Common myeloid progenitor, CD34-positive (primary cell): ENCODE data around the gene COL27A1.

Source experiments
- CTCF ChIA-PET: fragments of 350-600 bp; sonication (Branson Sonifier 250); formaldehyde crosslinking; loops from one replicate; lab custom pipeline; 2021; ENCODE audit warnings: antibody characterized with exemption; lab: Charles Lee
- POLR2A ChIA-PET: fragments of 350-600 bp; sonication (Branson Sonifier 250); formaldehyde crosslinking; loops from one replicate; lab custom pipeline; 2021; ENCODE audit warnings: antibody characterized with exemption; lab: Charles Lee
- DNase-seq, 3 donors: peaks; one replicate each; pipeline versions ENCODE4 v3.0.0 to v3.0.0-alpha.2; 2013
- H3K27ac ChIP-seq, 2 experiments: 1 replicate in 1 of 2; 2 replicates in 1 of 2; pipeline ENCODE4 v1.7.0; 2013; ENCODE audit warnings: inconsistent platforms in 2 of 2, low read length in 2 of 2, mild to moderate bottlenecking in 2 of 2, low read depth in 1 of 2, moderate library complexity in 1 of 2; ENCODE audit not compliant: severe bottlenecking in 2 of 2, insufficient read depth in 1 of 2, poor library complexity in 1 of 2
- H3K27me3 ChIP-seq, 5 experiments: replicated peaks in 2 of 5; 1 replicate in 3 of 5; 2 replicates in 2 of 5; pipeline versions ENCODE4 v1.6.1 to v1.7.0; 2013; ENCODE audit warnings: low read length in 4 of 5, mild to moderate bottlenecking in 2 of 5, moderate library complexity in 2 of 5, inconsistent platforms in 1 of 5; ENCODE audit not compliant: insufficient read depth in 5 of 5, control insufficient read depth in 4 of 5
- H3K36me3 ChIP-seq, 4 experiments: 1 replicate in 2 of 4; 2 replicates in 2 of 4; pipeline versions ENCODE4 v1.6.1 to v1.7.0; 2013; ENCODE audit warnings: low read length in 3 of 4, control low read depth in 1 of 4, mild to moderate bottlenecking in 1 of 4; ENCODE audit not compliant: control insufficient read depth in 4 of 4, insufficient read depth in 4 of 4
- H3K4me1 ChIP-seq, 4 experiments: 1 replicate in 3 of 4; 2 replicates in 1 of 4; pipeline versions ENCODE4 v1.6.1 to v1.7.1; 2013; ENCODE audit warnings: low read length in 3 of 4, mild to moderate bottlenecking in 3 of 4, control low read depth in 1 of 4, inconsistent platforms in 1 of 4, moderate library complexity in 1 of 4; ENCODE audit not compliant: control insufficient read depth in 4 of 4, insufficient read depth in 4 of 4; ENCODE audit errors: control extremely low read depth in 1 of 4
- H3K4me3 ChIP-seq, 7 experiments: 1 replicate in 4 of 7; 2 replicates in 3 of 7; pipeline versions ENCODE4 v1.5.1 to v1.7.0; 2013; ENCODE audit warnings: mild to moderate bottlenecking in 7 of 7, low read length in 6 of 7, moderate library complexity in 6 of 7, inconsistent platforms in 2 of 7, low read depth in 2 of 7, control low read depth in 1 of 7; ENCODE audit not compliant: insufficient read depth in 4 of 7, control insufficient read depth in 1 of 7; ENCODE audit errors: extremely low read depth in 1 of 7
- H3K9me3 ChIP-seq, 5 experiments: 1 replicate in 4 of 5; 2 replicates in 1 of 5; pipeline versions ENCODE4 v1.6.1 to v1.7.1; 2013; ENCODE audit warnings: low read length in 4 of 5, mild to moderate bottlenecking in 2 of 5, inconsistent platforms in 1 of 5, low read depth in 1 of 5, moderate library complexity in 1 of 5; ENCODE audit not compliant: control insufficient read depth in 4 of 5, insufficient read depth in 2 of 5; ENCODE audit errors: control extremely low read depth in 1 of 5
- WGBS: methylation state at CpG from one replicate; pipeline ENCODE4 v1.1.5; 2013; ENCODE audit not compliant: insufficient coverage; 5-methylcytosine and 5-hydroxymethylcytosine counted together

The COL27A1 gene

GRCh38 chr9:114164191-114164794 lies 9.0 kb downstream of the COL27A1 start:
- DNase-seq: no peak
- Histone ChIP-seq H3K36me3 (no peaks in the 10 kb centered on the region), H3K9me3 (no peaks in the 10 kb centered on the region), H3K4me1 (peaks cover 0 to 4% (median 3%) of the 10 kb centered on the region in 4 experiments), H3K4me3 (no peak overlapping the region), H3K27ac (no peak overlapping the region), H3K27me3 (peaks cover 0 to 16% (median 7%) of the 10 kb centered on the region in 5 experiments)
- ChIA-PET CTCF (interaction anchor here (1.1 kb wide), 1 partner anchor 9 kb away, joined by 4 read pairs; the partner anchor contains the start of gene COL27A1), POLR2A (no interaction called here)
- no CpG with 5 or more reads among the region's 1 CpG for WGBS

GRCh38 chr9:114165407-114166102 lies 10.2 kb downstream of the COL27A1 start:
- CTCF ChIA-PET: no interaction called here
- no peak for DNase-seq
- no peak overlapping the region for H3K4me3 ChIP-seq
- H3K27ac ChIP-seq: no peak overlapping the region
- POLR2A ChIA-PET: no interaction called here
- peaks cover 0 to 4% (median 3%) of the 10 kb centered on the region in 4 experiments for H3K4me1 ChIP-seq
- no peaks in the 10 kb centered on the region for H3K9me3 ChIP-seq
- 93% methylated on average over 1 of the region's 1 CpG for WGBS
- H3K27me3 ChIP-seq: peaks cover 0 to 16% (median 7%) of the 10 kb centered on the region in 5 experiments
- no peaks in the 10 kb centered on the region for H3K36me3 ChIP-seq

DNA sequence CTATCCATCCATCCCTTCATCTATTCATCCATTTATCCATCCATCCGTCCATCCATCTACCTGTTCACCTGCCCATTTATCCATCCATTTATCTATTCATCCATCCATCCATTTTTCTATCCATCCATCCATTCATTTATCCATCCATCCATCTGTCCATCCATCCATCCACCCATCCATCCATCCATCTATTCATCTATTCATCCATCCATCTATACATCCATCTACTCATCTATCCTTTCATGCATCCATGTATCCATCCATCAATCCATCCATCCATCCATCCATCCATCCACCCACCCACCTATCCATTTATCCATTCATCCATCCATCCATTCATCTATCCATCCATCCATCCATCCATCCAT lies 10.8 kb downstream of the COL27A1 start:
- 92% methylated on average over 1 of the region's 1 CpG for WGBS
- Histone ChIP-seq H3K27me3 (peaks cover 0 to 16% (median 7%) of the 10 kb centered on the region in 5 experiments), H3K27ac (no peak overlapping the region), H3K36me3 (no peaks in the 10 kb centered on the region), H3K4me1 (peaks cover 0 to 4% (median 3%) of the 10 kb centered on the region in 4 experiments), H3K9me3 (no peaks in the 10 kb centered on the region), H3K4me3 (no peak overlapping the region)
- ChIA-PET POLR2A (no interaction called here), CTCF (no interaction called here)
- DNase-seq: no peak

DNA sequence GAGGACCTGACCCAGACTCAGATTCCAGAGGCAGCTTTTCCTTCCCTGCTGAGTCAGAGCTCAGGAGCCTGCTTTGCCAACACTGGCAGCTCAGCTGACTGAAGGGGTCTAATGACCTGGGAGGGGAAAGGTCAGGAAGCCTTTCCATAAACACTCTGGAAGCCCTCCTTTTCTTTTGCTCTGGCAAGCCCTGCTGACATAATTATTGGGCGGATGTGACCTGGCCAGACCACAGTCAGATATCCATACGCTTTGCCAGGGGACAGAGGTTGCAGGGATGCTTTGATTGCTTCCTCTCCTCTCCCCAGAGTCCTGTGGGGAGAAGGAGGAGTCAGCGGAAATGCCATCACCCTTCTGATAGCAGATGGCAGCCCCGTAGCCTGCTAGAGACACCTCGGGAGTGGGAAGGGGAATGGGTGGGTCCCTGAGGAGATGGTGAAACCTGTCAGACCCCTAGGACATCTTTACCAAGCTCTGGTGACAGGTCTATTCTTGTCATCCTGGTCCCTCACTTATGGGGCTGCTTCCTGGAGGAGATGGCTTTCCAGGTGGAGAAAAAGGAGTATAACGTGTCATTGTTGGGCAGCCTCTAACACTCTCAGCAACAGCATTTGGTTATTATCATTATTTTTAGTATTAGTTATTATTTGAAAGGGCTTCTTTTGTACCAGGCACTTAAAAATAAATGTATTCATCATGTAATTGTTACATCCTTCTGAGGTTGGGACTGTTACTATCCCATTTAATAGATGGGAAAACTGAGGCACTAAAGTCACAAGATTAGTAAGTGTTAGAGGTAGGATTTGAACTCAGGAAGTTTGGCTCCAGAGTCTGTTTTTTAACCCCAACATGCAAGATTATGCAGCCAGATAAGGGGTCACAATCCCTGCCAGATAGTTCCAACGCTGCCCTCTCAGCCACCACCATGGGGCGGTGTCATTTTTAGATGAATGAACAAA lies 11.6 kb downstream of the COL27A1 start:
- H3K4me3 ChIP-seq: no peak overlapping the region
- ChIA-PET CTCF (interaction anchor here (1.5 to 2.0 kb wide), 2 partner anchors 11 to 12 kb away, joined by 3 to 8 read pairs; partner anchors contain the start of gene COL27A1), POLR2A (no interaction called here)

DNA sequence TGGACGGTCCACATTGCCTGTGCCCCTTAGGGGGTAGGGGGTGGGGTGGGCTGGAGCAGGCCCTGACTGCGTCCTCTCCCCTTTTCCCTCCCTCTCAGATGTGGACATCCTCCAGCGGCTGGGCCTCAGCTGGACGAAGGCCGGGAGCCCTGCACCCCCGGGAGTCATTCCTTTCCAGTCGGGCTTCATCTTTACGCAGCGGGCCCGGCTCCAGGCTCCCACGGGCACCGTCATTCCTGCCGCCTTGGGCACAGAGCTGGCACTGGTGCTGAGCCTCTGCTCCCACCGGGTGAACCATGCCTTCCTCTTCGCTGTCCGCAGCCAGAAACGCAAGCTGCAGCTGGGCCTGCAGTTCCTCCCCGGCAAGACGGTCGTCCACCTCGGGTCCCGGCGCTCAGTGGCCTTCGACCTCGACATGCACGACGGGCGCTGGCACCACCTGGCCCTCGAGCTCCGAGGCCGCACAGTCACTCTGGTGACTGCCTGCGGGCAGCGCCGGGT lies 12.3 kb downstream of the COL27A1 start:
- H3K27ac ChIP-seq: no peak overlapping the region
- POLR2A ChIA-PET: no interaction called here
- CTCF ChIA-PET: interaction anchor here (1.5 to 2.0 kb wide), 2 partner anchors 11 to 13 kb away, joined by 3 to 8 read pairs; partner anchors contain the start of gene COL27A1
- peaks cover 0 to 16% (median 2%) of the 10 kb centered on the region in 5 experiments for H3K27me3 ChIP-seq
- H3K36me3 ChIP-seq: no peaks in the 10 kb centered on the region
- H3K4me1 ChIP-seq: peaks cover 0 to 4% (median 3%) of the 10 kb centered on the region in 4 experiments
- no peaks in the 10 kb centered on the region for H3K9me3 ChIP-seq
- 93% methylated on average over 34 of the region's 34 CpGs for WGBS
- no peak for DNase-seq
- H3K4me3 ChIP-seq: no peak overlapping the region

More for the DNA sequence above, 11.6 kb downstream of the COL27A1 start:
- Histone ChIP-seq H3K9me3 (no peaks in the 10 kb centered on the region), H3K36me3 (no peaks in the 10 kb centered on the region), H3K27ac (no peak overlapping the region), H3K4me1 (peaks cover 0 to 4% (median 3%) of the 10 kb centered on the region in 4 experiments), H3K27me3 (peaks cover 0 to 16% (median 2%) of the 10 kb centered on the region in 5 experiments)
- no peak for DNase-seq
- WGBS: no CpG with 5 or more reads among the region's 8 CpGs

- ChIA-PET POLR2A (no interaction called here), CTCF (interaction anchor here (1.5 to 2.0 kb wide), 2 partner anchors 12 to 13 kb away, joined by 3 to 8 read pairs; partner anchors contain the start of gene COL27A1)
- no peaks in the 10 kb centered on the region for H3K9me3 ChIP-seq
- DNase-seq: no peak
- H3K27me3 ChIP-seq: peaks cover 0 to 11% (median 0%) of the 10 kb centered on the region in 5 experiments
- H3K4me1 ChIP-seq: peaks cover 0 to 3% (median 1%) of the 10 kb centered on the region in 4 experiments
- no peak overlapping the region for H3K4me3 ChIP-seq
- no peaks in the 10 kb centered on the region for H3K36me3 ChIP-seq
- H3K27ac ChIP-seq: no peak overlapping the region
- 97% methylated on average over 13 of the region's 22 CpGs for WGBS
These were observed 13.1 kb downstream of the COL27A1 start for GRCh38 chr9:114168281-114169028.
